ENCODE measurements around the gene RBM39.
"Not testable (repeated sequence)": the region's sequence is repeated elsewhere in the genome, so short reads cannot be mapped to it uniquely, and the experiment has no call there.

GRCh38 chr20:35785541-35785940, 43.5 kb upstream of the RBM39 start:
- not testable (repeated sequence) for TF ChIP-seq ZNF24 (IDR thresholded peaks at IDR 0.05); POLR2A (conservative IDR thresholded peaks at IDR 0.05); SMAD1 (IDR thresholded peaks at IDR 0.05; ENCODE audit: low read depth, low read length, partially characterized antibody); ZNF384 (IDR thresholded peaks at IDR 0.05; ENCODE audit: low read depth, low read length); GABPA (tag; conservative IDR thresholded peaks at IDR 0.05; ENCODE audit: low read depth); HCFC1 (IDR thresholded peaks at IDR 0.05; ENCODE audit: low read depth, low read length); RBM22 (IDR thresholded peaks at IDR 0.05; ENCODE audit: low read depth, low read length, poor library complexity, severe bottlenecking)
